K562 (cell line): Measurements from ENCODE around the gene MOGAT2. TPM values are rescaled to one million over a fixed set of nuclear protein-coding genes. Genes with fewer than 3 reads are reported as not detected.

Experiments
- ATAC-seq: fragments of 200-7000 bp; cut with Tn5 transposase; 3 replicates; pipeline ENCODE4 v1.9.1; 2020; ENCODE audit warnings: moderate library complexity
- BruUV-seq: library from RNA; stranded (reverse); fragments of 400-500 nt; replicated peaks from 2 replicates; lab custom pipeline; 2021; lab: Mats Ljungman, UMichigan
- CTCF ChIA-PET: fragments of 300-600 bp; formaldehyde crosslinking; extraction: SDS; loops from one replicate; lab custom pipeline; 2021; ENCODE audit warnings: low intra/inter-chr PET ratio; lab: Yijun Ruan, JAX
- POLR2A ChIA-PET: fragments of 300-600, 350-650 bp; sonication (Branson Sonifier 250); formaldehyde crosslinking; extraction: SDS; loops from one replicate; lab custom pipeline; 2021; ENCODE audit warnings: antibody characterized with exemption, inconsistent platforms; lab: Yijun Ruan, JAX
- DNase-seq, 4 experiments: peaks; one replicate each; pipeline versions ENCODE4 v3.0.0 to v3.0.0-alpha.2; 2011 to 2018; ENCODE audit warnings: low spot score in 3 of 4, mixed read lengths in 3 of 4; ENCODE audit errors: extremely low read depth in 1 of 4
- FAIRE-seq: peaks from 2 replicates; lab custom pipeline; 2011; peaks lifted over from hg19 to GRCh38; lab: Jason Lieb, UNC
- H2AFZ ChIP-seq: 2 replicates; pipeline ENCODE4 v1.6.0; 2011; ENCODE audit warnings: low read depth, low read length, control low read depth, inconsistent platforms
- H3K27ac ChIP-seq: fragments of 200-600 bp; 3 replicates; pipeline ENCODE4 v1.8.0; 2011; ENCODE audit warnings: low read depth, mild to moderate bottlenecking, control low read depth, inconsistent platforms, low read length, moderate library complexity, mixed read lengths; ENCODE audit errors: extremely low read depth
- H3K27me3 ChIP-seq, 2 experiments: fragments of 300-600 bp in 1 of 2; 2 replicates in 1 of 2; 3 replicates in 1 of 2; pipeline versions ENCODE4 v1.6.0 to v1.8.0; 2011; ENCODE audit warnings: inconsistent platforms in 2 of 2, low read length in 2 of 2, mild to moderate bottlenecking in 1 of 2, mixed read lengths in 1 of 2, moderate library complexity in 1 of 2; ENCODE audit not compliant: control insufficient read depth in 2 of 2, insufficient read depth in 2 of 2
- H3K36me3 ChIP-seq: fragments of 300-600 bp; 3 replicates; pipeline ENCODE4 v1.8.0; 2011; ENCODE audit warnings: mild to moderate bottlenecking, low read length, inconsistent platforms; ENCODE audit not compliant: control insufficient read depth, insufficient read depth
- H3K4me1 ChIP-seq, 2 experiments: fragments of 200-600 bp in 1 of 2; replicated peaks in 1 of 2; 2 replicates in 1 of 2; 3 replicates in 1 of 2; pipeline versions ENCODE4 v1.5.1 to v1.8.0; 2011; ENCODE audit warnings: inconsistent platforms in 2 of 2, low read length in 2 of 2, mild to moderate bottlenecking in 1 of 2, mixed read lengths in 1 of 2, moderate library complexity in 1 of 2; ENCODE audit not compliant: control insufficient read depth in 2 of 2, insufficient read depth in 2 of 2
- H3K4me2 ChIP-seq: 2 replicates; pipeline ENCODE4 v1.6.1; 2011; ENCODE audit warnings: low read length, control low read depth, inconsistent platforms, mixed read lengths; ENCODE audit not compliant: insufficient read depth
- H3K4me3 ChIP-seq: fragments of 200-600 bp; sonication (generic), shearing (Covaris generic); 2 replicates; pipeline ENCODE4 v1.5.1; 2016; ENCODE audit warnings: control low read depth, inconsistent platforms
- H3K79me2 ChIP-seq: fragments of 200-600 bp; 3 replicates; pipeline ENCODE4 v1.8.0; 2011; ENCODE audit warnings: low read length, inconsistent platforms; ENCODE audit not compliant: control insufficient read depth, insufficient read depth
- H3K9ac ChIP-seq, 2 experiments: 2 replicates each; pipeline versions ENCODE4 v1.6.0 to v1.6.1; 2011; ENCODE audit warnings: low read depth in 2 of 2, low read length in 2 of 2, control low read depth in 1 of 2, inconsistent platforms in 1 of 2, mild to moderate bottlenecking in 1 of 2, mixed read lengths in 1 of 2; ENCODE audit not compliant: insufficient read depth in 1 of 2
- H3K9me1 ChIP-seq: one replicate; pipeline ENCODE4 v1.6.0; 2011; ENCODE audit warnings: inconsistent platforms, mild to moderate bottlenecking, low read length, moderate library complexity; ENCODE audit not compliant: control insufficient read depth, insufficient read depth
- H3K9me3 ChIP-seq: replicated peaks from 2 replicates; pipeline ENCODE4 v1.5.1; 2011; ENCODE audit warnings: low read depth, low read length, inconsistent platforms; ENCODE audit not compliant: control insufficient read depth, insufficient read depth
- H4K20me1 ChIP-seq: replicated peaks from 2 replicates; pipeline ENCODE4 v1.6.1; 2011; ENCODE audit warnings: low read length, inconsistent platforms, mixed read lengths; ENCODE audit not compliant: control insufficient read depth, insufficient read depth
- CBX8 ChIP-seq: fragments of 200-600 bp; sonication (generic); IDR thresholded peaks from 2 replicates; pipeline ENCODE4 v1.6.1; 2012; ENCODE audit warnings: borderline replicate concordance, mixed run types, low read depth, mild to moderate bottlenecking, moderate library complexity, mixed read lengths, low read length, control low read depth, inconsistent platforms; ENCODE audit not compliant: poor library complexity, severe bottlenecking; ENCODE audit errors: extremely low read depth
- HDAC3 ChIP-seq: fragments of 450-650 bp; IDR thresholded peaks from 2 replicates; pipeline ENCODE4 v1.6.1; 2018; ENCODE audit warnings: borderline replicate concordance, mild to moderate bottlenecking, moderate library complexity; ENCODE audit not compliant: partially characterized antibody
- HDAC6 ChIP-seq: IDR thresholded peaks from 2 replicates; pipeline ENCODE4 v1.6.1; 2012; ENCODE audit warnings: low read depth, mild to moderate bottlenecking, control low read depth, inconsistent platforms, low read length, moderate library complexity
- MCM5 ChIP-seq: fragments of 450-650 bp; IDR thresholded peaks from 2 replicates; pipeline ENCODE4 v1.6.1; 2016; ENCODE audit warnings: low read depth
- MITF ChIP-seq: IDR thresholded peaks from 2 replicates; pipeline ENCODE4 v1.6.1; 2014; ENCODE audit warnings: antibody characterized with exemption
- NR2F6 ChIP-seq: fragments of 450-650 bp; formaldehyde crosslinking; IDR thresholded peaks from 2 replicates; pipeline ENCODE4 v1.4.0; 2020; ENCODE audit warnings: mild to moderate bottlenecking
- OTX1 ChIP-seq: fragments of 450-650 bp; formaldehyde crosslinking; IDR thresholded peaks from 2 replicates; pipeline ENCODE4 v1.4.0; 2022; ENCODE audit warnings: mild to moderate bottlenecking
- PCBP2 ChIP-seq: fragments of 200-400 bp; formaldehyde crosslinking; IDR thresholded peaks from 2 replicates; pipeline ENCODE4 v1.6.1; 2018; ENCODE audit warnings: low read length, low read depth, mild to moderate bottlenecking, moderate library complexity; ENCODE audit not compliant: poor library complexity, severe bottlenecking
- SAFB2 ChIP-seq: fragments of 200-400 bp; formaldehyde crosslinking; IDR thresholded peaks from 2 replicates; pipeline ENCODE4 v1.6.1; 2018; ENCODE audit warnings: borderline replicate concordance, low read length, low read depth, moderate library complexity; ENCODE audit not compliant: severe bottlenecking
- SETDB1 ChIP-seq: IDR thresholded peaks from one replicate; pipeline ENCODE4 v1.6.1; 2012; ENCODE audit warnings: low read length, control low read depth, inconsistent platforms
- ZNF696 ChIP-seq: fragments of 250-450 bp; sonication (Bioruptor Pico); conservative IDR thresholded peaks from 2 replicates; pipeline ENCODE4 v1.4.0; 2020; ENCODE audit warnings: mild to moderate bottlenecking, moderate library complexity
- WGBS: fragments of 100-300 bp; shearing (Covaris generic); methylation state at CpG from one replicate; pipeline ENCODE4 v1.1.6; 2016; ENCODE audit warnings: low coverage, mixed read lengths; ENCODE audit not compliant: insufficient coverage; ENCODE audit errors: missing lambda C conversion rate; 5-methylcytosine and 5-hydroxymethylcytosine counted together
- in situ Hi-C: fragments of 300-500 bp; cut with MboI; formaldehyde crosslinking; loops from 4 replicates; pipeline ENCODE4 v1.15.0; 2018; ENCODE audit warnings: inconsistent platforms, mixed read lengths
- intact Hi-C: fragments of 100-400 bp; cut with micrococcal nuclease; formaldehyde crosslinking; loops from 2 replicates; pipeline ENCODE4 v1.14.2; 2022
- polyA plus RNA-seq, 8 experiments: library from polyadenylated mRNA; depleted of rRNA in 4 of 8; stranded (reverse) in 5 of 8; unstranded in 3 of 8; fragments of >200 nt; fragmentation: Nextera tagmentation in 2 of 8; fragmentation: Illumina TruSeq in 1 of 8; extraction: Ambion mirVana in 2 of 8; extraction: Trizol in 1 of 8; gene quantifications; 2 replicates each; pipeline versions ENCODE4 v1.2.1 to v1.2.3, GENCODE V29; 2011 to 2014; ENCODE audit warnings: inconsistent platforms in 1 of 8, missing spikeins in 1 of 8
- total RNA-seq, 7 experiments: library from RNA; depleted of rRNA in 6 of 7; stranded (reverse); fragments of >200 nt in 6 of 7; fragmentation: Illumina TruSeq in 2 of 7; extraction: Trizol in 2 of 7; gene quantifications; 2 replicates each; pipeline versions ENCODE4 v1.2.1 to v1.2.3, GENCODE V29; 2011 to 2021; ENCODE audit warnings: low replicate concordance in 1 of 7

Gene MOGAT2
- total and polyA plus RNA-seq, 9 of the 15 experiments (the other 6 are each of a cell fraction or from before 2014, with no cell fraction given): 0.09 TPM; not detected in 7

GRCh38 chr11:75677909-75678308 is 39.7 kb upstream of the MOGAT2 start:
- POLR2A ChIA-PET: interaction anchor here (1.0 to 1.9 kb wide), 5 partner anchors 9 to 278 kb away, joined by 3 to 6 read pairs (median 3); partner anchors contain the start of gene MAP6
- 0 out of 2 replicates have a peak overlapping the region, but pooled peaks have one; percentile 36 for H2AFZ ChIP-seq
- intact Hi-C loops: no loop called here
- DNase-seq: no peak
- BruUV-seq: no TSS peak
- peaks cover 16 to 22% of the 10 kb centered on the region in 2 experiments for H3K27me3 ChIP-seq
- H3K4me2 ChIP-seq: no peak overlapping the region
- ATAC-seq: no peak
- in situ Hi-C loops: no loop called here
- H3K36me3 ChIP-seq: no peaks in the 10 kb centered on the region
- H3K4me3 ChIP-seq: no peak overlapping the region
- H3K79me2 ChIP-seq: no peaks in the 10 kb centered on the region
- FAIRE-seq: no peak
- H4K20me1 ChIP-seq: no peaks in the 10 kb centered on the region
- no peaks in the 10 kb centered on the region for H3K9me3 ChIP-seq
- 0 out of 4 replicates have a peak overlapping the region, but pooled peaks of 1 of the 2 experiments have one; percentile 42 for H3K9ac ChIP-seq
- H3K9me1 ChIP-seq: no peaks in the 10 kb centered on the region
- 18% methylated on average over 11 of the region's 12 CpGs for WGBS
- H3K4me1 ChIP-seq: peaks cover 0 to 12% of the 10 kb centered on the region in 2 experiments; a peak in 2 of 5 replicates
- TF ChIP-seq ZNF696 (no peak), MITF (no peak), CBX8 (no peak), OTX1 (CRISPR knock-in tag) (no peak), HDAC6 (no peak), NR2F6 (CRISPR knock-in tag) (no peak), PCBP2 (no peak), MCM5 (no peak), SAFB2 (no peak), HDAC3 (no peak), SETDB1 (no peak)
- TF ChIP-seq, all 486 proteins: peak for 0
- H3K27ac ChIP-seq: no peak overlapping the region; the same call in 2 of the 3 replicates
- CTCF ChIA-PET: no interaction called here
